Mesenchymal stem cell (in vitro differentiated cells and primary cell): Measurements from ENCODE around the gene CAMKMT.
A peak's percentile ranks its signal among the peaks of the same experiment; 100 is the strongest.

ENCODE experiments used
- DNase-seq: peaks from one replicate; pipeline ENCODE4 v3.0.0-alpha.2; 2013
- H2AFZ ChIP-seq: one replicate; pipeline ENCODE4 v1.6.1; 2013; ENCODE audit warnings: low read depth, mild to moderate bottlenecking, control low read depth, inconsistent platforms, low read length, moderate library complexity
- H2AK5ac ChIP-seq: 2 replicates; pipeline ENCODE4 v1.6.1; 2013; ENCODE audit warnings: low read length, moderate library complexity, mild to moderate bottlenecking, inconsistent platforms; ENCODE audit not compliant: severe bottlenecking
- H2BK120ac ChIP-seq: one replicate; pipeline ENCODE4 v1.6.1; 2013; ENCODE audit warnings: low read depth, mild to moderate bottlenecking, inconsistent platforms, low read length, moderate library complexity
- H2BK12ac ChIP-seq, 2 experiments: one replicate each; pipeline ENCODE4 v1.6.1; 2013; ENCODE audit warnings: inconsistent platforms in 2 of 2, low read length in 2 of 2, mild to moderate bottlenecking in 2 of 2, moderate library complexity in 2 of 2, control low read depth in 1 of 2
- H2BK15ac ChIP-seq: one replicate; pipeline ENCODE4 v1.6.1; 2013; ENCODE audit warnings: mild to moderate bottlenecking, low read depth, inconsistent platforms; ENCODE audit not compliant: poor library complexity, severe bottlenecking
- H2BK5ac ChIP-seq: 2 replicates; pipeline ENCODE4 v1.6.1; 2013; ENCODE audit warnings: low read depth, mild to moderate bottlenecking, low read length, control low read depth, inconsistent platforms; ENCODE audit not compliant: poor library complexity, severe bottlenecking
- H3K14ac ChIP-seq, 2 experiments: one replicate each; pipeline ENCODE4 v1.6.1; 2013; ENCODE audit warnings: inconsistent platforms in 2 of 2, low read length in 2 of 2, control low read depth in 1 of 2, mild to moderate bottlenecking in 1 of 2, moderate library complexity in 1 of 2
- H3K18ac ChIP-seq, 2 experiments: one replicate each; pipeline ENCODE4 v1.6.1; 2013; ENCODE audit warnings: inconsistent platforms in 2 of 2, low read length in 2 of 2, control low read depth in 1 of 2, low read depth in 1 of 2, mild to moderate bottlenecking in 1 of 2
- H3K23ac ChIP-seq, 2 experiments: one replicate each; pipeline ENCODE4 v1.6.1; 2013; ENCODE audit warnings: inconsistent platforms in 2 of 2, low read length in 2 of 2, mild to moderate bottlenecking in 2 of 2, moderate library complexity in 2 of 2, control low read depth in 1 of 2
- H3K27ac ChIP-seq: 2 replicates; pipeline ENCODE4 v1.5.1; 2013; ENCODE audit warnings: mild to moderate bottlenecking, moderate library complexity, low read length, control low read depth, inconsistent platforms; ENCODE audit not compliant: poor library complexity, severe bottlenecking
- H3K27me3 ChIP-seq, 2 experiments: 2 replicates each; pipeline versions ENCODE4 v1.6.1 to v1.7.0; 2013; ENCODE audit warnings: low read length in 2 of 2, mild to moderate bottlenecking in 2 of 2, moderate library complexity in 2 of 2, control low read depth in 1 of 2, inconsistent platforms in 1 of 2; ENCODE audit not compliant: control insufficient read depth in 1 of 2, insufficient read depth in 1 of 2
- H3K36me3 ChIP-seq, 2 experiments: 2 replicates each; pipeline versions ENCODE4 v1.6.1 to v1.7.0; 2013; ENCODE audit warnings: low read length in 2 of 2, control low read depth in 1 of 2, inconsistent platforms in 1 of 2, low read depth in 1 of 2, mild to moderate bottlenecking in 1 of 2; ENCODE audit not compliant: insufficient read depth in 2 of 2, control insufficient read depth in 1 of 2
- H3K4ac ChIP-seq, 2 experiments: one replicate each; pipeline ENCODE4 v1.6.1; 2013; ENCODE audit warnings: inconsistent platforms in 2 of 2, low read length in 2 of 2, mild to moderate bottlenecking in 2 of 2, moderate library complexity in 2 of 2, control low read depth in 1 of 2, low read depth in 1 of 2
- H3K4me1 ChIP-seq: 2 replicates; pipeline ENCODE4 v1.6.1; 2013; ENCODE audit warnings: low read depth, low read length, control low read depth; ENCODE audit not compliant: control insufficient read depth, insufficient read depth
- H3K4me2 ChIP-seq: 2 replicates; pipeline ENCODE4 v1.6.1; 2013; ENCODE audit warnings: low read length, mild to moderate bottlenecking, inconsistent platforms; ENCODE audit not compliant: poor library complexity, severe bottlenecking
- H3K4me3 ChIP-seq, 2 experiments: 2 replicates each; pipeline versions ENCODE4 v1.5.1 to v1.7.0; 2013; ENCODE audit warnings: low read length in 2 of 2, mild to moderate bottlenecking in 2 of 2, control low read depth in 1 of 2, low read depth in 1 of 2; ENCODE audit not compliant: insufficient read depth in 1 of 2
- H3K79me1 ChIP-seq: replicated peaks from 2 replicates; pipeline ENCODE4 v1.6.1; 2013; ENCODE audit warnings: mild to moderate bottlenecking, control low read depth, low read length, inconsistent platforms; ENCODE audit not compliant: poor library complexity, severe bottlenecking
- H3K9ac ChIP-seq: 2 replicates; pipeline ENCODE4 v1.7.0; 2013; ENCODE audit warnings: mild to moderate bottlenecking, low read length, moderate library complexity
- H3K9me3 ChIP-seq: 2 replicates; pipeline ENCODE4 v1.7.0; 2013; ENCODE audit warnings: mild to moderate bottlenecking, low read length; ENCODE audit not compliant: control insufficient read depth
- H4K8ac ChIP-seq: one replicate; pipeline ENCODE4 v1.6.1; 2013; ENCODE audit warnings: inconsistent platforms, mild to moderate bottlenecking, low read length, moderate library complexity
- H4K91ac ChIP-seq: one replicate; pipeline ENCODE4 v1.6.1; 2013; ENCODE audit warnings: mild to moderate bottlenecking, low read length, inconsistent platforms
- WGBS: methylation state at CpG from one replicate; pipeline ENCODE4 v1.1.7; 2013; ENCODE audit warnings: mixed read lengths; 5-methylcytosine and 5-hydroxymethylcytosine counted together

The CAMKMT gene

DNA sequence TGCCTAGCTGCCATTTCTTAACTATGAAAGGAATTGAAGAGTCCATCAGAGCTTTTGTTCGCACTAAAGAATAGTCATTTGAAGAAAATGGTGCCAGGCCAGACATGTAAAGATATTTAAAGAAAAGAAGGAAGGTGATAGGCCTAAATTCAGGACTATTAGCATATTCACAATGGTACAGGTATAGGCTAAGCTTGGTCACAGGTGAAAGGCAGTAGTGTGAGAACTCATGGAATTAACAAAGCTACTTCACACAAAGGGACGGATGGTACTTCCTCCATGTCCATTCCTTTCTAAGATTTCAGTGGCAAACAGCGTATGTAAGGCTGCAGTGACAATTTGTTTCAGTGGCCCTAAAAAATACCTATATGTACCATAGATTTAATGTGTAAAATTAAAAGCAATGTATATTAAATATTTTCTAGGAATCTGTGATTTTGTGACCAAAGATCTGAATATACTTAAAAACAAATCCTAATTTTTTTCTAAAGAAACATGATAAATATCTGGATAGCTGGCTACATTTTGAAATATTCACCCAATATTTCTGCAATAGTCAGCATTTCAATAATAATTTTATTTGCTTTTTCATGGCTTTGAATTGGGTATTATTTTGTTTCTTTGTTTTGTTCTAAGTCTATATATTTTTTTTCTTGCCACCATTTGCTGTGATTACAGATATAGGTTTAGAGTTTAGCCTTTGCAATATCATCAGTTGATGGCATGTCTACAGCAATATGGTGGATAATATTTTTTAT is 116.1 kb downstream of the CAMKMT start:
- no peak for DNase-seq
- no peak overlapping the region for H3K4me3 ChIP-seq
- no peak overlapping the region for H2AK5ac ChIP-seq
- H2BK12ac ChIP-seq: no peak overlapping the region
- no peak overlapping the region for H3K14ac ChIP-seq
- no peak overlapping the region for H3K27ac ChIP-seq
- H3K18ac ChIP-seq: no peak overlapping the region
- H4K91ac ChIP-seq: no peak overlapping the region
- H3K36me3 ChIP-seq: no peaks in the 10 kb centered on the region
- no peak overlapping the region for H3K23ac ChIP-seq
- no peaks in the 10 kb centered on the region for H3K9me3 ChIP-seq
- no peaks in the 10 kb centered on the region for H3K79me1 ChIP-seq
- H2BK120ac ChIP-seq: no peak overlapping the region
- no peaks in the 10 kb centered on the region for H3K4me1 ChIP-seq
- H2AFZ ChIP-seq: no peak overlapping the region
- H3K4ac ChIP-seq: no peak overlapping the region
- no peak overlapping the region for H3K9ac ChIP-seq
- no peaks in the 10 kb centered on the region for H3K27me3 ChIP-seq
- H3K4me2 ChIP-seq: no peak overlapping the region
- H2BK5ac ChIP-seq: no peak overlapping the region
- 98% methylated on average over 2 of the region's 3 CpGs for WGBS
- H2BK15ac ChIP-seq: no peak overlapping the region
- H4K8ac ChIP-seq: no peak overlapping the region

DNA sequence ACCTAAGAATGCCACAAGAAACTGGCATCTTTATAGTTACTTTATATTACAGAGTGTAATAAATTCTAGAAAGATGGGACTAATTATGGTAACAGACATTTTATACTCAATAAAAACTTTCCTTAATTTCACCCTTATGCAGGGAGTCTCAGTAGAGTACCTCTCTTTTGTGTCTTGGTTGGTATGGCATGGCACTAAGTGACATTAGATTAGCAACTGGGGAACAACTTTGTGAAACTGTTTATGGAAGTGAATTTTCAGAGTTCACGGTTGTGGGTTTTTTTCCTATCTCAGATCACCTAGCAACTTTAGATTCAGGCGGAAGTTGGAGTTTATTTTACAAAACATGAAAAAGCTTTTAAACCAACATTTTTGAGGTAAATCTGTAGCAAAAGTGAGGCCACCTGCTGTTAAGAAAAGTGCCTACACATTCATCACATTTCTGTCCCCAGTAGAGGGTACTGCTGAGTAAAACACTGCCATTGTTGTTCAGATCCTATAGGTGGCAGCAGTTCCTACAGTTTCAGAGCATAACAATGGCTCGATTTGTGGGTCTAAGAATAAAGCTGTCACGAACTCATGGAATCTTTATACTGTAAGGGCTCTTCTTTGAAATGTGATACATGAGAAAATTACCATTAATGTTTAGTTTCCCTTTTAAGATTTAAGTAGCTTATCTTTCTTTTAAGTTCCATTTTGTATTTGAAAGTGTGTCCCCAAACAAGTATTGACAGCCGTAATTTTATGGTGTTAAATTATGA is 117.6 kb downstream of the CAMKMT start:
- no peak overlapping the region for H3K9ac ChIP-seq
- no peak overlapping the region for H3K23ac ChIP-seq
- H4K91ac ChIP-seq: no peak overlapping the region
- H3K4me2 ChIP-seq: no peak overlapping the region
- peak; percentile 84 for DNase-seq
- no peaks in the 10 kb centered on the region for H3K79me1 ChIP-seq
- H2BK120ac ChIP-seq: no peak overlapping the region
- no peak overlapping the region for H3K18ac ChIP-seq
- no peak overlapping the region for H3K27ac ChIP-seq
- no peak overlapping the region for H3K14ac ChIP-seq
- H4K8ac ChIP-seq: no peak overlapping the region
- H3K36me3 ChIP-seq: no peaks in the 10 kb centered on the region
- no peaks in the 10 kb centered on the region for H3K27me3 ChIP-seq
- no peak overlapping the region for H3K4ac ChIP-seq
- H3K9me3 ChIP-seq: no peaks in the 10 kb centered on the region
- H2AK5ac ChIP-seq: no peak overlapping the region
- no peak overlapping the region for H2AFZ ChIP-seq
- H3K4me1 ChIP-seq: no peaks in the 10 kb centered on the region
- no peak overlapping the region for H3K4me3 ChIP-seq
- H2BK15ac ChIP-seq: no peak overlapping the region
- no peak overlapping the region for H2BK5ac ChIP-seq
- H2BK12ac ChIP-seq: no peak overlapping the region
- 0% methylated on average over 1 of the region's 5 CpGs for WGBS

DNA sequence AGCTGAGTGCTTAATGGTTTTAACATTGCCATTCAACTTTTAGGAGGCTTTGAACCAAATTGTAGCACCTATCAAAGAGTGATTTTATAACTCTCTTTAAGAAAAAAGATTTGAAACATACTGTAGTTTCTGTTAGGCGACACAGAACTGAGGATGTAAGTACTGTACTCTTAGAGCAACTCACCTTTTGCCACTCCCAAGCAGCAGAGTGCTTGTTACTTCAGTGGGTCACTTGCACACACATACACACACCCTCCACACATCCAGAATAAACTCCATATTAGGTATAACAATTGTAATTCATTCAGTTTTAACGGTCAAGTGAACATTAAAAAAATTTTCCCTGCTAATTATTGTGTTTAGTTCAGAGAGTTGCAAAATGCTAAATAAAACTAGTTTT is 118.3 kb downstream of the CAMKMT start:
- H3K36me3 ChIP-seq: no peaks in the 10 kb centered on the region
- H2BK120ac ChIP-seq: no peak overlapping the region
- H2AK5ac ChIP-seq: no peak overlapping the region
- H3K9me3 ChIP-seq: no peaks in the 10 kb centered on the region
- no peak overlapping the region for H3K27ac ChIP-seq
- H3K9ac ChIP-seq: no peak overlapping the region
- H3K18ac ChIP-seq: no peak overlapping the region
- no peak overlapping the region for H2BK5ac ChIP-seq
- H3K4me3 ChIP-seq: no peak overlapping the region
- H3K14ac ChIP-seq: no peak overlapping the region
- DNase-seq: no peak
- no peak overlapping the region for H3K23ac ChIP-seq
- H3K27me3 ChIP-seq: no peaks in the 10 kb centered on the region
- 100% methylated on average over 1 of the region's 2 CpGs for WGBS
- no peaks in the 10 kb centered on the region for H3K79me1 ChIP-seq
- no peak overlapping the region for H4K8ac ChIP-seq
- no peak overlapping the region for H3K4me2 ChIP-seq
- no peak overlapping the region for H2AFZ ChIP-seq
- no peak overlapping the region for H4K91ac ChIP-seq
- H2BK15ac ChIP-seq: no peak overlapping the region
- H2BK12ac ChIP-seq: no peak overlapping the region
- H3K4me1 ChIP-seq: no peaks in the 10 kb centered on the region
- no peak overlapping the region for H3K4ac ChIP-seq

DNA sequence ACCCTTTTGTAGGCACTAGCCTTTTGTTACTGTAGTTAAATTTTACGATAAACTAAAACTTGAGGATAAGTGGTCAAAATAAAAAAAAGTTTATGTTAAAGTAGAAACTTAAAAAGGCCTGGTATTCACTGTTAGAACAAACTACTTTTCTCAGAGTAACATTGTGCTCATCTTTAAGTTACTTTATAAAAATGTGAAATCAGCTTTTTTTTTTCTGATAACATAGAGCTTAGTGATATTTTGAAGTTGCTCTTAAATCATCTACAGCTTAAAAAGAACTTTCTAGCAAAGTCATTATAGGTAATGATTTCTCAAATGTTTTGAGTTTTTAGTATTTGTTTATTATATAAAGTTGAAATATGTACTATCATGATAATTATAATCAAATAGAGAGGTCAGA is 125.3 kb downstream of the CAMKMT start:
- no peak overlapping the region for H3K9ac ChIP-seq
- no peak overlapping the region for H4K8ac ChIP-seq
- no peak overlapping the region for H2BK5ac ChIP-seq
- no peak overlapping the region for H2AK5ac ChIP-seq
- no peaks in the 10 kb centered on the region for H3K36me3 ChIP-seq
- H4K91ac ChIP-seq: no peak overlapping the region
- no peak overlapping the region for H3K4me2 ChIP-seq
- no CpG with 5 or more reads among the region's 1 CpG for WGBS
- no peaks in the 10 kb centered on the region for H3K4me1 ChIP-seq
- H3K23ac ChIP-seq: no peak overlapping the region
- no peak overlapping the region for H3K14ac ChIP-seq
- H2BK120ac ChIP-seq: no peak overlapping the region
- no peak overlapping the region for H2BK15ac ChIP-seq
- no peak overlapping the region for H2BK12ac ChIP-seq
- no peak overlapping the region for H2AFZ ChIP-seq
- no peak overlapping the region for H3K27ac ChIP-seq
- no peak overlapping the region for H3K4me3 ChIP-seq
- no peak for DNase-seq
- H3K18ac ChIP-seq: no peak overlapping the region
- no peak overlapping the region for H3K4ac ChIP-seq
- H3K79me1 ChIP-seq: no peaks in the 10 kb centered on the region
- H3K27me3 ChIP-seq: no peaks in the 10 kb centered on the region
- no peaks in the 10 kb centered on the region for H3K9me3 ChIP-seq
